ENCODE results near the gene PPM1E.

DNA sequence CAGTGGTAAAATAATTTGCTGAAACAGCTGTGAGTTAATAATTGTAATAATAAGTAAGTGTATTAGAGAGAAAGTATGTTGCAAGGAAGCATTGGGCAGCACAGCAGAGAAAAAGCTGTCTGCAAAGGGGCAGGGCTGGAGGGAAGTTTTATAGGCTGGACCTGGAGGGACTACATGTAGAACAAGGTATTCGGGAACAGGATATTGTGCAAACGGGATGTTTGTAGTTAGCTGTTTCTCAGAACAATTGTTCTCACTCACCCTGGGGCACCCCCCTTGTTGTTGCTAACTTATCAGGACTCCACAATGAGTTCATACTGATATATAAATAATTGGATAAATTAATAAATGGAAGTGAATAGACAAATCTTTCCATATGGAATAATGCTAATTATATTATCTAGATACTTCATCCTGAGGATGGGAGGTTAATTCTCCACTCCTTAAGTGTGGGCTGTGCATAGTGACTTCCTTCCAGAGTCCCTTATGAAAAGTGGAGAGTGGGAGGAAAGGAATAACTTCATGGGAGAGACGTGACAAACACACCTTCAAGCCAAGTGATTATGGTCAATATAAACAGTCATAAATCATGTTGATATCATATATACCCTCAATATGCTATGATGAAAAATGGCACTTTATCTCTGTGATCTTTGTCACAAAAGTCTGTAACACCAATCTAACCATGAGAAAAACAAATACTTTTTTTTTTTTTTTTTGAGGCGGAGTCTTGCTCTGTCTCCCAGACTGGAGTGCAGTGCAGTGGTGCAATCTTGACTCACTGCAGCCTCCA is 85.4 kb downstream of the PPM1E start:
- TF ChIP-seq, protein P1, sequence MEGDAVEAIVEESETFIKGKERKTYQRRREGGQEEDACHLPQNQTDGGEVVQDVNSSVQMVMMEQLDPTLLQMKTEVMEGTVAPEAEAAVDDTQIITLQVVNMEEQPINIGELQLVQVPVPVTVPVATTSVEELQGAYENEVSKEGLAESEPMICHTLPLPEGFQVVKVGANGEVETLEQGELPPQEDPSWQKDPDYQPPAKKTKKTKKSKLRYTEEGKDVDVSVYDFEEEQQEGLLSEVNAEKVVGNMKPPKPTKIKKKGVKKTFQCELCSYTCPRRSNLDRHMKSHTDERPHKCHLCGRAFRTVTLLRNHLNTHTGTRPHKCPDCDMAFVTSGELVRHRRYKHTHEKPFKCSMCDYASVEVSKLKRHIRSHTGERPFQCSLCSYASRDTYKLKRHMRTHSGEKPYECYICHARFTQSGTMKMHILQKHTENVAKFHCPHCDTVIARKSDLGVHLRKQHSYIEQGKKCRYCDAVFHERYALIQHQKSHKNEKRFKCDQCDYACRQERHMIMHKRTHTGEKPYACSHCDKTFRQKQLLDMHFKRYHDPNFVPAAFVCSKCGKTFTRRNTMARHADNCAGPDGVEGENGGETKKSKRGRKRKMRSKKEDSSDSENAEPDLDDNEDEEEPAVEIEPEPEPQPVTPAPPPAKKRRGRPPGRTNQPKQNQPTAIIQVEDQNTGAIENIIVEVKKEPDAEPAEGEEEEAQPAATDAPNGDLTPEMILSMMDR (IDR thresholded peaks at IDR 0.05; ENCODE audit: poor library complexity): no peak
- no peak for TF ChIP-seq EZH2 (IDR thresholded peaks at IDR 0.05; ENCODE audit: borderline replicate concordance)
